ENCODE measurements around the gene PDLIM7. TPM values are rescaled to one million over a fixed set of nuclear protein-coding genes. Genes with fewer than 3 reads are reported as not detected.

PDLIM7 gene
- total RNA-seq, 1 experiment from 2014 or later = 400 TPM

GRCh38 chr5:177527595-177527994, 30.2 kb upstream of the PDLIM7 start:
- DNase-seq = no peak
- BruUV-seq (replicated peaks) = no TSS peak
- H3K4me1 Mint-ChIP-seq (ENCODE audit: low read depth, unreplicated experiment) = no peaks in the 10 kb centered on the region
- H3K9me3 Mint-ChIP-seq (ENCODE audit: low read depth, unreplicated experiment) = no peaks in the 10 kb centered on the region
- intact Hi-C loops (cut with micrococcal nuclease; ENCODE audit: unreplicated experiment) = no loop called here
- TF ChIP-seq CTCF (IDR thresholded peaks at IDR 0.05; ENCODE audit: unreplicated experiment) = no peak
- no peaks in the 10 kb centered on the region for H3K27me3 Mint-ChIP-seq (ENCODE audit: unreplicated experiment)
- H3K36me3 Mint-ChIP-seq (ENCODE audit: insufficient read depth, unreplicated experiment) = peaks cover 23% of the 10 kb centered on the region
- no peak overlapping the region for H3K4me3 Mint-ChIP-seq (ENCODE audit: low read depth, unreplicated experiment)
- no peak overlapping the region for H3K27ac Mint-ChIP-seq (ENCODE audit: unreplicated experiment)
- CTCF ChIA-PET = no interaction called here

GRCh38 chr5:177526791-177527190, 29.4 kb upstream of the PDLIM7 start:
- BruUV-seq (replicated peaks) = no TSS peak
- no peak for TF ChIP-seq CTCF (IDR thresholded peaks at IDR 0.05; ENCODE audit: unreplicated experiment)
- H3K4me3 Mint-ChIP-seq (ENCODE audit: low read depth, unreplicated experiment) = no peak overlapping the region
- H3K4me1 Mint-ChIP-seq (ENCODE audit: low read depth, unreplicated experiment) = no peaks in the 10 kb centered on the region
- no peak for DNase-seq
- CTCF ChIA-PET = no interaction called here
- intact Hi-C loops (cut with micrococcal nuclease; ENCODE audit: unreplicated experiment) = no loop called here
- no peaks in the 10 kb centered on the region for H3K9me3 Mint-ChIP-seq (ENCODE audit: low read depth, unreplicated experiment)
- H3K36me3 Mint-ChIP-seq (ENCODE audit: insufficient read depth, unreplicated experiment) = peaks cover 20% of the 10 kb centered on the region
- no peaks in the 10 kb centered on the region for H3K27me3 Mint-ChIP-seq (ENCODE audit: unreplicated experiment)
- H3K27ac Mint-ChIP-seq (ENCODE audit: unreplicated experiment) = no peak overlapping the region

GRCh38 chr5:177526191-177526590, 28.8 kb upstream of the PDLIM7 start:
- no peak for DNase-seq
- CTCF ChIA-PET = no interaction called here
- Mint-ChIP-seq H3K4me3 (ENCODE audit: low read depth, unreplicated experiment) (no peak overlapping the region), H3K4me1 (ENCODE audit: low read depth, unreplicated experiment) (no peaks in the 10 kb centered on the region), H3K27ac (ENCODE audit: unreplicated experiment) (no peak overlapping the region), H3K27me3 (ENCODE audit: unreplicated experiment) (no peaks in the 10 kb centered on the region), H3K9me3 (ENCODE audit: low read depth, unreplicated experiment) (no peaks in the 10 kb centered on the region), H3K36me3 (ENCODE audit: insufficient read depth, unreplicated experiment) (peaks cover 24% of the 10 kb centered on the region)
- intact Hi-C loops (cut with micrococcal nuclease; ENCODE audit: unreplicated experiment) = no loop called here
- no TSS peak for BruUV-seq (replicated peaks)
- no peak for TF ChIP-seq CTCF (IDR thresholded peaks at IDR 0.05; ENCODE audit: unreplicated experiment)

GRCh38 chr5:177524941-177525655, 27.7 kb upstream of the PDLIM7 start:
- intact Hi-C loops (cut with micrococcal nuclease; ENCODE audit: unreplicated experiment) = no loop called here
- Mint-ChIP-seq H3K4me1 (ENCODE audit: low read depth, unreplicated experiment) (no peaks in the 10 kb centered on the region), H3K27me3 (ENCODE audit: unreplicated experiment) (no peaks in the 10 kb centered on the region), H3K9me3 (ENCODE audit: low read depth, unreplicated experiment) (no peaks in the 10 kb centered on the region), H3K4me3 (ENCODE audit: low read depth, unreplicated experiment) (no peak overlapping the region), H3K36me3 (ENCODE audit: insufficient read depth, unreplicated experiment) (peaks cover 32% of the 10 kb centered on the region), H3K27ac (ENCODE audit: unreplicated experiment) (no peak overlapping the region)
- no TSS peak for BruUV-seq (replicated peaks)
- CTCF ChIA-PET = no interaction called here
- DNase-seq = no peak
- TF ChIP-seq CTCF (IDR thresholded peaks at IDR 0.05; ENCODE audit: unreplicated experiment) = no peak
